ENCODE measurements around the gene DGKQ. TPM values are rescaled to one million over a fixed set of nuclear protein-coding genes. Genes with fewer than 3 reads are reported as not detected.

Gene DGKQ
- total RNA-seq, 1 donor from 2014 or later: 17.9 TPM

DNA sequence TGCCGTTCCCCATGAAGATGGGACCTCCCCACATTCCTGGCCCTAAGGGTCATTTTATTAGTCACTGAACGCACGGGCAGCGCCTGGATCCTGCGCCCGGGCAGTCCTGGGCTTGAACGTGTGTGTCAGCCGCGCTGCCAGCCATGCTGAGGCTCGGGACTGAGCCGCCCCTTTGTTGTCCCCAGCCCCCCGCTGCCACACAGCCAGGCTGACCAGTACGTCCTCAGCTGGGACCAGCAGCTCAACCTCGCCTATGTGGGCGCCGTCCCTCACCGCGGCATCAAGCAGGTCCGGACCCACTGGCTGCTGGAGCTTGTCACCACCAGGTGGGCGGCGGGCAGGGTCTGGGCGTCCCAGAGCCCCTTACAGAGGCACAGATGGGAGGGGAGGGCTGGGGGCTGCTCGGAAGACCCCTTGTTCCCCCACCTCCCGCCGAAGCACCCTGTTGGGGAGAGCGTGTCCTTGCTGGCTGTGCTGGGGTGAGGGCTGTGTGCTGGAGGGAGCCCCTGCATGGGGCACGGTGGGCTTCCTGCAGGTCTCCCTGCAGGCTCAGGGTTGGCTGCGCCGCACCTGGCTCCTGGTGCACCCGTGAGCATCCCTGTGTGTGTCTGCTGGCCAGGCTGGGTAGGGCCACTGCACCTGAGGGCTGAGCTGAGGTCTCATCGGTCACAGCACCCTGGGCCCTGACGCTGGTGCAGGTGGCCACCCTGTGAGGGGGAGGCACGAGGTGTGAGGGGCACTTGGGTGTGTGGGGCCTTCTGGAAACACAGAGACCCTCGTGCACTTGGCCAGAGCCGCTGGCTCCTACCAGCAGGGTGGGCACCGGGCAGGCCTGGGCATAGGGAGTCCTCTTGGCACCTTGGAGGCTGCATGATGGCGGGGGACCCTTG lies 14.5 kb upstream of the DGKQ start:
- FAIRE-seq (no peak), DNase-seq (ENCODE audit: low read depth) (peak; percentile 84)
- Histone ChIP-seq H3K4me3 (ENCODE audit: low read depth, low read length) (peak overlapping the region; percentile 59), H3K36me3 (ENCODE audit: control insufficient read depth, insufficient read depth, low read length) (peaks cover 5% of the 10 kb centered on the region), H3K27me3 (ENCODE audit: control insufficient read depth, insufficient read depth, low read length) (no peaks in the 10 kb centered on the region)
- TF ChIP-seq, protein P1, sequence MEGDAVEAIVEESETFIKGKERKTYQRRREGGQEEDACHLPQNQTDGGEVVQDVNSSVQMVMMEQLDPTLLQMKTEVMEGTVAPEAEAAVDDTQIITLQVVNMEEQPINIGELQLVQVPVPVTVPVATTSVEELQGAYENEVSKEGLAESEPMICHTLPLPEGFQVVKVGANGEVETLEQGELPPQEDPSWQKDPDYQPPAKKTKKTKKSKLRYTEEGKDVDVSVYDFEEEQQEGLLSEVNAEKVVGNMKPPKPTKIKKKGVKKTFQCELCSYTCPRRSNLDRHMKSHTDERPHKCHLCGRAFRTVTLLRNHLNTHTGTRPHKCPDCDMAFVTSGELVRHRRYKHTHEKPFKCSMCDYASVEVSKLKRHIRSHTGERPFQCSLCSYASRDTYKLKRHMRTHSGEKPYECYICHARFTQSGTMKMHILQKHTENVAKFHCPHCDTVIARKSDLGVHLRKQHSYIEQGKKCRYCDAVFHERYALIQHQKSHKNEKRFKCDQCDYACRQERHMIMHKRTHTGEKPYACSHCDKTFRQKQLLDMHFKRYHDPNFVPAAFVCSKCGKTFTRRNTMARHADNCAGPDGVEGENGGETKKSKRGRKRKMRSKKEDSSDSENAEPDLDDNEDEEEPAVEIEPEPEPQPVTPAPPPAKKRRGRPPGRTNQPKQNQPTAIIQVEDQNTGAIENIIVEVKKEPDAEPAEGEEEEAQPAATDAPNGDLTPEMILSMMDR (IDR thresholded peaks at IDR 0.05; ENCODE audit: insufficient read depth, low read length, severe bottlenecking): no peak

DNA sequence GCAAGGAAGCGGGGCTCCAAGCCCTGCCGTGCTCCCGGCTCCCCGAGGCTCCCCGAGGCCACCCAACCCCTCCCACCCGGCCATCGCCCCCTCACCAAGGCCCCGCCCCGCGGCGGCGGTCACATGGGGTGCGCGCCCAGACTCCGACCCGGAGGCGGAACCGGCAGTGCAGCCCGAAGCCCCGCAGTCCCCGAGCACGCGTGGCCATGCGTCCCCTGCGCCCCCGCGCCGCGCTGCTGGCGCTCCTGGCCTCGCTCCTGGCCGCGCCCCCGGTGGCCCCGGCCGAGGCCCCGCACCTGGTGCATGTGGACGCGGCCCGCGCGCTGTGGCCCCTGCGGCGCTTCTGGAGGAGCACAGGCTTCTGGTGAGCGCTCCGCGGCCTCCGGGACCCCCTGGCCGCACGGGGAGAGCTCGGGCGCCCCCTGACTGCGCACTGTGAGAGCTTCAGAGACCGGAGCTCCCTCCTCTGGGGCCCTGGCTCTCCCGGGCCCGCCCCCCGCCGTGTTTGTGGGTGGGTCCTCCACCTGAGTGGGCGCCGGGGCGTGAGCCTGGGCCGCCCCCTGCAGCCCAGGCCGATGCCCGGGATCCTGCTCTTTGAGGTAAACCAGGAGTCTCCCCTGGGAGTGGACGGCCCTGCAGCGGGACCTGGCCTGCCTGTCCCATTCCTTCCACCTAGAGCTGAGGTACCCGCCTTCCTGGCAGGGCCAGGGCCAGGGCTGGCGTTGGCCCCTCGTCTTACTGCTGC lies 13.7 kb upstream of the DGKQ start, which contains the start of gene IDUA:
Gene IDUA, plus strand, starts transcription at position 166 of the 745 bp plus-strand sequence. Its CDS starts 41 bp downstream, at position 207.
- no peaks in the 10 kb centered on the region for H3K27me3 ChIP-seq (ENCODE audit: control insufficient read depth, insufficient read depth, low read length)
- peaks cover 5% of the 10 kb centered on the region for H3K36me3 ChIP-seq (ENCODE audit: control insufficient read depth, insufficient read depth, low read length)
- FAIRE-seq (no peak), DNase-seq (ENCODE audit: low read depth) (peak; percentile 23)
- TF ChIP-seq, protein P1 (IDR thresholded peaks at IDR 0.05; ENCODE audit: insufficient read depth, low read length, severe bottlenecking): peak; percentile 53
- peak within 1 kb of the TSS; percentile 59 for H3K4me3 ChIP-seq (ENCODE audit: low read depth, low read length)

DNA sequence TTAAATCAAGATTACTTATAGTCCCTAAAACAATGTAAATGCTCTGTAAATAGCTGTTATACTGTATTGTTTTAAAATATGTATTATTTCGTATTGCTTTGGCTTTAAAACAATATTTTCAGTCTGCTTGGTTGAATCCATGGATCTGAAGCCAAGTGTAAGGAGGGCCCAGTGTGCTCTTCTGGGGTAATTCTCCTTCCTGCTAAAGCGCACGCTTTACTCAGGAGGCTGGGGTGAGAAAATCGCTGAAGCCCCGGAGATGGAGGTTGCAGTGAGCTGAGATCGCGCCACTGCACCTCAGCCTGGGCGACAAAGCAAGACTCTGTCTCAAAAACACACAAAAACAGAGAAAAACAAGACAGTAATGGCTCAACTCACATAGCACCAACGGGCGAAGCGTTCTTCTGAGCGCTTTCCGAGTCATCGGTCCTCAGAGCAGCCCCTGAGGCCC lies 13.1 kb upstream of the DGKQ start:
- DNase-seq (ENCODE audit: low read depth): no peak
- TF ChIP-seq, protein P1 (IDR thresholded peaks at IDR 0.05; ENCODE audit: insufficient read depth, low read length, severe bottlenecking): no peak
- H3K27me3 ChIP-seq (ENCODE audit: control insufficient read depth, insufficient read depth, low read length): no peaks in the 10 kb centered on the region
- H3K36me3 ChIP-seq (ENCODE audit: control insufficient read depth, insufficient read depth, low read length): peaks cover 5% of the 10 kb centered on the region
- H3K4me3 ChIP-seq (ENCODE audit: low read depth, low read length): peak overlapping the region; percentile 59
- FAIRE-seq: no peak

DNA sequence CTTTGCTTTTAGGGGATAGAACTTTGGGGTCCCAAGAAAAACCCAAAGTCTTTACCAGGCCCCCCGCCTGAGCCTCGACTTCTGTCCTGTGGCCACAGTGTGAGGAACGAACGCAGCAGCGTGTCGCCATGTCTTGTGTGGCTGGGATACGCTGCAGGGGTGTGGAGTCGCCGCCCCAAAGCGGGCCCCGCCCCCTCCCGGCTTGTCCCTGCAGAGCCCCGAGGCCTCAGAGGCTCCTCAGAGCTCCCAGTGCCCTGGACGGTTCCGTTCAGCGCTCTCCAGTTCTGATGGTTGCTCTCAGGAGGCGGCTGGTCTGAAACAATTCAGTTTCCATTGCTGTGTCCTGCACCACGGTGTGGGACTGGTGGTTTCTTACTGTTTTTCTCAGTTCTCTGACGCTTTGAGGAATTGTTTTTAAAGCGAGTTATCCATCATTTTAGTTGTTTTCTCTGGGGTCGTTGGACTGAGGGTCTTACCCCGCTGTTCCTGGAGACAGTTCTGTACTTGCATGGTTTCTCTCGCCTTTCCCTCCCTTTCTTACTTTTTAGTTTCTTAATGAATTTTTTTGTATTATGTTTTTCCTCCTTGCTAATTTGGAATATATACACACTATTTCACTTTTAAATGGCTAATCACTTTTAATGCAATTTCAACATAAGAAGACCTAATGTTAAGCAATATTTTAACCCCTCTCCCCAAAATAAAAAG lies 11.9 kb upstream of the DGKQ start:
- TF ChIP-seq, protein P1 (IDR thresholded peaks at IDR 0.05; ENCODE audit: insufficient read depth, low read length, severe bottlenecking): no peak
- no peak for FAIRE-seq
- H3K36me3 ChIP-seq (ENCODE audit: control insufficient read depth, insufficient read depth, low read length): peaks cover 5% of the 10 kb centered on the region
- H3K27me3 ChIP-seq (ENCODE audit: control insufficient read depth, insufficient read depth, low read length): no peaks in the 10 kb centered on the region
- DNase-seq (ENCODE audit: low read depth): peak; percentile 39
- H3K4me3 ChIP-seq (ENCODE audit: low read depth, low read length): peak overlapping the region; percentile 27

DNA sequence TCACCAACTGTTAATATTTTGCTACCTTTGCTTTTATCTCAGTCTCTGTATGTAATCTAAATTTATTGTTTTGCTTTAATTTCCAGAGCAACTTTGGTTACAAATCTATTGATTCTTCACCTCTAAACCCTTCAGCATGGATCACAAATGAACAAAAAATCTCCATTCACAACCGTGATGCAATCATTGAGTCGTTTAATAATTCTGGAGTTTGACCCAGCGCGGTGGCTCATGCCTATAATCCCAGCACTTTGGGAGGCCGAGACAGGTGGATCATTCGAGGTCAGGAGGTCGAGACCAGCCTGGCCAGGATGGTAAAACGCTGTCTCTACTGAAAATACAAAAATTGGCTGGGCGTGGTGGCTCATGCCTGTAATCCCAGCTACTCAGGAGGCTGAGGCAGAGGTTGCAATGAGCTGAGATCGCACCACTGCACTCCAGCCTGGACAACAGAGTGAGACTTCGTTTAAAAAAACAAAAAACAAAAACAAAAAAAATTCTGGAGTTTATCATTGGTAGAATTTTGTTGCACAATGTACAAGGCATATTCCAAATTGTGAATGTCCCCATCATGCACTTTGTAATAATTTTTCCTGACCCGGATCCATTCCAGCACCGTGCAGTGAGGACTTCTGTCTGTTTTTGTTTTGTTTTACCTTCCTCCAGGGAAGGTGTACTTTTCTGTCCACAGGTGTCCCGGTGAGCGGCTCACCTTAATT lies 11.1 kb upstream of the DGKQ start:
- TF ChIP-seq, protein P1 (IDR thresholded peaks at IDR 0.05; ENCODE audit: insufficient read depth, low read length, severe bottlenecking): no peak
- FAIRE-seq (no peak), DNase-seq (ENCODE audit: low read depth) (no peak)
- H3K4me3 ChIP-seq (ENCODE audit: low read depth, low read length): no peak overlapping the region
- H3K36me3 ChIP-seq (ENCODE audit: control insufficient read depth, insufficient read depth, low read length): no peaks in the 10 kb centered on the region
- no peaks in the 10 kb centered on the region for H3K27me3 ChIP-seq (ENCODE audit: control insufficient read depth, insufficient read depth, low read length)

All from bronchial epithelial cell (primary cell).